Measurements from ENCODE around the gene HSPA1B. TPM values are rescaled to one million over a fixed set of nuclear protein-coding genes. Genes with fewer than 3 reads are reported as not detected.
"Not testable (repeated sequence)": the region's sequence is repeated elsewhere in the genome, so short reads cannot be mapped to it uniquely, and the experiment has no call there.

HSPA1B gene
- total RNA-seq, 4 donors from 2014 or later, result 134 to 186 (median 168) TPM

- peak in 1 of 5 experiments; percentile 5 for TF ChIP-seq CTCF (IDR thresholded peaks at IDR 0.05)
- WGBS, 2 donors, result 14 to 16% methylated on average over 15 to 16 of the region's 16 CpGs
- not testable (repeated sequence) for H3K27me3 ChIP-seq; DNase-seq (ENCODE audit: low spot score in 2 of 2); H3K9me3 ChIP-seq
- Histone ChIP-seq H3K27ac (peak overlapping the region in 3 of 4 donors; percentile 67 to 89 (median 89)), H3K36me3 (peaks cover 3 to 19% (median 6%) of the 10 kb centered on the region in 3 donors), H3K4me1 (peaks cover 0 to 35% (median 16%) of the 10 kb centered on the region in 4 donors), H3K4me3 (peak overlapping the region; percentile 26 to 69 (median 42))
These were observed 36.6 kb downstream of the HSPA1B start for GRCh38 chr6:31864123-31864562.

- TF ChIP-seq EP300 (IDR thresholded peaks at IDR 0.05), result no peak
- no peak for DNase-seq (ENCODE audit: low spot score in 2 of 2)
- WGBS, 2 donors, result 72 to 80% methylated on average over 8 of the region's 8 CpGs
- Histone ChIP-seq H3K4me1 (peaks cover 0 to 35% (median 16%) of the 10 kb centered on the region in 4 donors), H3K4me3 (no peak overlapping the region), H3K36me3 (peaks cover 0 to 12% (median 0%) of the 10 kb centered on the region in 3 donors), H3K27ac (peak overlapping the region in 3 of 4 donors; percentile 36 to 89 (median 89)), H3K27me3 (no peaks in the 10 kb centered on the region), H3K9me3 (no peaks in the 10 kb centered on the region)
These were observed 37.3 kb downstream of the HSPA1B start for GRCh38 chr6:31864818-31865204.

GRCh38 chr6:31865205-31866118, 37.9 kb downstream of the HSPA1B start:
- WGBS, 2 donors, result 66 to 67% methylated on average over 21 of the region's 21 CpGs
- peaks cover 0 to 6% (median 0%) of the 10 kb centered on the region in 3 donors for H3K36me3 ChIP-seq
- H3K9me3 ChIP-seq, result no peaks in the 10 kb centered on the region
- no peaks in the 10 kb centered on the region for H3K27me3 ChIP-seq
- no peak for DNase-seq (ENCODE audit: low spot score in 2 of 2)
- H3K27ac ChIP-seq, result peak overlapping the region in 3 of 4 donors; percentile 36 to 89 (median 89)
- H3K4me1 ChIP-seq, result peaks cover 0 to 35% (median 16%) of the 10 kb centered on the region in 4 donors
- TF ChIP-seq POLR2A (IDR thresholded peaks at IDR 0.05) (no peak), EP300 (IDR thresholded peaks at IDR 0.05) (no peak), CTCF (IDR thresholded peaks at IDR 0.05) (no peak)
- no peak overlapping the region for H3K4me3 ChIP-seq

- not testable (repeated sequence) for H3K27me3 ChIP-seq; H3K27ac ChIP-seq; DNase-seq (ENCODE audit: low spot score in 2 of 2); H3K9me3 ChIP-seq; H3K4me3 ChIP-seq; H3K36me3 ChIP-seq
- H3K4me1 ChIP-seq, result peaks cover 0 to 17% (median 8%) of the 10 kb centered on the region in 4 donors
- 73 to 88% methylated on average over 1 of the region's 1 CpG for WGBS, 2 donors
These were observed 41.1 kb downstream of the HSPA1B start for GRCh38 chr6:31868658-31868971.

- Histone ChIP-seq H3K4me1 (peaks cover 0 to 10% (median 2%) of the 10 kb centered on the region in 4 donors), H3K36me3 (no peaks in the 10 kb centered on the region), H3K27me3 (no peaks in the 10 kb centered on the region), H3K4me3 (no peak overlapping the region), H3K9me3 (no peaks in the 10 kb centered on the region), H3K27ac (no peak overlapping the region)
- DNase-seq (ENCODE audit: low spot score in 2 of 2), result no peak
- no peak for TF ChIP-seq CTCF (IDR thresholded peaks at IDR 0.05)
- no peak for TF ChIP-seq POLR2A (IDR thresholded peaks at IDR 0.05)
- TF ChIP-seq EP300 (IDR thresholded peaks at IDR 0.05), result no peak
- 64 to 72% methylated on average over 8 of the region's 8 CpGs for WGBS, 2 donors
These were observed 41.8 kb downstream of the HSPA1B start for GRCh38 chr6:31869343-31869742.

- H3K36me3 ChIP-seq, result no peaks in the 10 kb centered on the region
- H3K4me1 ChIP-seq, result peaks cover 0 to 4% (median 0%) of the 10 kb centered on the region in 4 donors
- no peaks in the 10 kb centered on the region for H3K27me3 ChIP-seq
- 79% methylated on average over 8 to 11 of the region's 16 CpGs for WGBS, 2 donors
- TF ChIP-seq EP300 (IDR thresholded peaks at IDR 0.05), result no peak
- no peak for TF ChIP-seq POLR2A (IDR thresholded peaks at IDR 0.05)
- no peak for TF ChIP-seq CTCF (IDR thresholded peaks at IDR 0.05)
- DNase-seq (ENCODE audit: low spot score in 2 of 2), result no peak
- no peaks in the 10 kb centered on the region for H3K9me3 ChIP-seq
- H3K4me3 ChIP-seq, result no peak overlapping the region
- no peak overlapping the region for H3K27ac ChIP-seq
These were observed 42.9 kb downstream of the HSPA1B start for GRCh38 chr6:31870385-31870921.

Data from tibial nerve (tissue), 4 donors.